Astrocyte of the spinal cord (primary cell): ENCODE results near the gene VAMP5.
A peak's percentile ranks its signal among the peaks of the same experiment; 100 is the strongest.

Experiments used
- DNase-seq: peaks from one replicate; pipeline ENCODE4 v3.0.0; 2011; ENCODE audit warnings: low read depth, low spot score
- H3K4me3 ChIP-seq: 2 replicates; pipeline ENCODE4 v1.5.1; 2011; ENCODE audit warnings: low read depth, mild to moderate bottlenecking, low read length, moderate library complexity
- in situ Hi-C: cut with HindIII; loops from 2 replicates; pipeline ENCODE4 v1.10.0; 2017; ENCODE audit warnings: low sequenced_read_pairs
- TF ChIP-seq, protein P1 (sequence below): IDR thresholded peaks from 2 replicates; pipeline ENCODE4 v1.5.1; 2012; ENCODE audit warnings: low read depth, mild to moderate bottlenecking, low read length, inconsistent platforms

VAMP5 gene

DNA sequence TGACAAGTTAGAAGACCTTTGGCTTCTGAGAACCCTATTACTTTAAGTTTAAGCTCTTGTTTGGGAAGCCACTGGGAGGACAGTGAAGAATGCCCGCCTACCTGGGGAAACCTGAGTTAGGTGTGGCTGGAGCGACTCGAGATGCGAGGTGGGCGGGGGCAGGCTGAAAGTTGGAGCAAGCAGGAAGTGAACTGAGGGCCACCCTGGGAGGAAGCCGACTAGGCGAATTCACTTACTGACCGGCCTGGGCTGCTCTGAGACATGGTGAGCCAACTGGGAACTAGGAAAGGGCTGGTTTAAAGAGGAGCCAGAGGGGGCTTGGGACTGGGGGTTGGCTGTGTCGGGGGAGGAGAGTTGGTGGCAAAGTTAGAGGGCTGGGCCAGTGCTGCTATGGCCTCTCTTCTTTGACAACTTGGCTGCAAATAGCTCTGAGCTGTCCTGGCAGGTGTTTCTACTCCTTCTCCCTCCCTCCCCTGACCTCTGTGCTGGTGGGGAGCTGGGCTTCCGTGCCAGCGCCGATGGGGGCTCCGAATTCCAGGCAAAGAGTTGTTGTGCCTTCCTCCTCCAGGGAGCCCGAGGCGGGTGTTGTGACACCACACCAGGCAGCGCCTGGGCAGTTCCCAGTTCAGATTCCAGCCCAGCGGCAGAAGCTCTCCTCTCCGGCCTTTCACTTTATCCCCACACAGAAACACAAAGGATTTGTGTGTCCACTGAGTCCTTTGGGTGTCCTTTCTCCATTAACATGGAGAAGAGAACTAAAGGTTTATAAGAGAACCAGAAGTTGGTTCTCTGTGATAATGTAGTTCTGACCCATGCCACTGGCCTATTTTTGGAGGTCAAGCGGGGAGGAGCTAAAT, 6.6 kb upstream of the VAMP5 start, which contains the start of gene VAMP8:
Gene VAMP8 (plus strand): TSS at position 201 of the 857 bp plus-strand sequence. CDS start 61 bp downstream, at position 262.
- TF ChIP-seq, protein P1, sequence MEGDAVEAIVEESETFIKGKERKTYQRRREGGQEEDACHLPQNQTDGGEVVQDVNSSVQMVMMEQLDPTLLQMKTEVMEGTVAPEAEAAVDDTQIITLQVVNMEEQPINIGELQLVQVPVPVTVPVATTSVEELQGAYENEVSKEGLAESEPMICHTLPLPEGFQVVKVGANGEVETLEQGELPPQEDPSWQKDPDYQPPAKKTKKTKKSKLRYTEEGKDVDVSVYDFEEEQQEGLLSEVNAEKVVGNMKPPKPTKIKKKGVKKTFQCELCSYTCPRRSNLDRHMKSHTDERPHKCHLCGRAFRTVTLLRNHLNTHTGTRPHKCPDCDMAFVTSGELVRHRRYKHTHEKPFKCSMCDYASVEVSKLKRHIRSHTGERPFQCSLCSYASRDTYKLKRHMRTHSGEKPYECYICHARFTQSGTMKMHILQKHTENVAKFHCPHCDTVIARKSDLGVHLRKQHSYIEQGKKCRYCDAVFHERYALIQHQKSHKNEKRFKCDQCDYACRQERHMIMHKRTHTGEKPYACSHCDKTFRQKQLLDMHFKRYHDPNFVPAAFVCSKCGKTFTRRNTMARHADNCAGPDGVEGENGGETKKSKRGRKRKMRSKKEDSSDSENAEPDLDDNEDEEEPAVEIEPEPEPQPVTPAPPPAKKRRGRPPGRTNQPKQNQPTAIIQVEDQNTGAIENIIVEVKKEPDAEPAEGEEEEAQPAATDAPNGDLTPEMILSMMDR: no peak
- no peak for DNase-seq
- H3K4me3 ChIP-seq: no peak within 1 kb of the TSS
- in situ Hi-C loops: no loop called here

GRCh38 chr2:85578243-85579180, 5.7 kb upstream of the VAMP5 start:
- DNase-seq: no peak
- TF ChIP-seq, protein P1: no peak
- no peak overlapping the region for H3K4me3 ChIP-seq
- in situ Hi-C loops: no loop called here

DNA sequence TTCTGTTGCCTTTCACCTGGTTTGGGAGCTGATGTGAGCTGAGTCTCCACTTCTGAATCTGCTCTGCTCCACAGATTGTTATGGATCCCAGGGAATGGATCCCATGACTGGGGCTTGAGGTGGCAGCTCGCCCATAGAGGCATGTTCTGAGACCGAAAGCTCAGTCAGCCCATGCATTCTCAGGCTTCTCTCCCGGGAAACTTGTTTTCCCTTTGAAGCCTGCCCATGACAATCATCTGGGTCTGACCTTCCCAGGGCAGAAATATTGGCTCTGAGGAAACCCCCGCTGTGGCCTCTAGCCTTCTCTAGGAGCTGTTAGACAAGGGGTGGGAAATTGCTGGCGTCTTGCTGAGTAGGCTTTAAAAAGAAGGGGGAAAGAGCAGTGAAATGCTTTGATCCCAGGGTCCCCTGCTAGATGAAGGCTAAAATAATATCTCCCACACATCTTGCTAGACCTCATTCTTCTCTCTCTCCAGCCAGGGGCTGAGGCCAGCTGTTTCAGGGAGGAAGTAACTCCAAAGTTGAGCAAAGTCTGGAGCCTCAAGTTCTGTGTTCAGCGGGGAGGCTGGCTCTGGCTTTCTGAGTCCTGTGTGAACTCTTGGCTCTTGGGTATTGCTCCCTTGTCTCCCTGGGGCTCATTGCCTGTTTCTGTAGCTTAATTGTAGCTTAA, 4.8 kb upstream of the VAMP5 start:
- peak; percentile 52 for DNase-seq
- H3K4me3 ChIP-seq: no peak overlapping the region
- in situ Hi-C loops: no loop called here
- TF ChIP-seq, protein P1: no peak

DNA sequence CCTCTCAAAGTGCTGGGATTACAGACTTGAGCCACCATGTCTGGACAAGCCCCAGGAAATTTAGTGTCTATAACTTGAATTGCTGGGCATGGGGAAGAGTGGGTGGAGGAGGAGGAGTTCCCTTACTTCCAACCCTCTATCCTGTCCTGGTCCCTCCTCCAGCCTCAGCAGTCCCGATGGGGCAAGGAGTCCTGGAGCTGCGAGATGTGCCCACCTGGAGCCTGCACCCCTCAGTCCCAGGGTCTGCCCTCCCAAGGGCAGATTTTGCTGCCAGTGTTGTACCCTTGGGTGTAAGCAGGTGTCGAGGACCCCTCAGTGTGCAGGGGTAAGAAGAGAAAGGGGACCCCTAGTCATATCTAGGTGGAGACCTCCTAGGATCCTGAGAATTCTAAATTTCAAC, 4.0 kb upstream of the VAMP5 start:
- no peak overlapping the region for H3K4me3 ChIP-seq
- DNase-seq: no peak
- in situ Hi-C loops: no loop called here
- TF ChIP-seq, protein P1: no peak

GRCh38 chr2:85582492-85582891, 1.7 kb upstream of the VAMP5 start:
- no peak for DNase-seq
- no peak overlapping the region for H3K4me3 ChIP-seq
- TF ChIP-seq, protein P1: no peak
- in situ Hi-C loops: no loop called here
